ENCODE data around the gene RBL2.

DNA sequence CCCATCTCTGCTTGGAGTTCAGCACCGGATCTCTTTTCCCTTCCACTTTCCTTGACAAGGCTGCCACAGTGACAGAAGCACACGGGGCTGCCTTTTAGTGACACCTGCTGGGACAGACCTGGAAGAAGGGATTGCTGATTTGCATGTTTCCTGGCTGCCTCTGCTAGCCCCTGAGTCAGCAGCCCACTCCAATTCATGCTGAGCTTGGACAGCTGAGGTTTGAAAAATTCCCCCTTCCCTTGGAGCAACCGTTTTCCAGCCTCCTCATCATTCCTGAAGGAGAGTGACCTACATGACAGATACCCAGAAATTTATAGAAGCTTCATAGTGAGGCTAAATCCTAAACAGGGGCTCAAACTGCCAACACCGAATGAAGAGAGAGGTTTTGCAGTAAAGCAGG is 18.8 kb upstream of the RBL2 start:
- TF ChIP-seq, protein P1, sequence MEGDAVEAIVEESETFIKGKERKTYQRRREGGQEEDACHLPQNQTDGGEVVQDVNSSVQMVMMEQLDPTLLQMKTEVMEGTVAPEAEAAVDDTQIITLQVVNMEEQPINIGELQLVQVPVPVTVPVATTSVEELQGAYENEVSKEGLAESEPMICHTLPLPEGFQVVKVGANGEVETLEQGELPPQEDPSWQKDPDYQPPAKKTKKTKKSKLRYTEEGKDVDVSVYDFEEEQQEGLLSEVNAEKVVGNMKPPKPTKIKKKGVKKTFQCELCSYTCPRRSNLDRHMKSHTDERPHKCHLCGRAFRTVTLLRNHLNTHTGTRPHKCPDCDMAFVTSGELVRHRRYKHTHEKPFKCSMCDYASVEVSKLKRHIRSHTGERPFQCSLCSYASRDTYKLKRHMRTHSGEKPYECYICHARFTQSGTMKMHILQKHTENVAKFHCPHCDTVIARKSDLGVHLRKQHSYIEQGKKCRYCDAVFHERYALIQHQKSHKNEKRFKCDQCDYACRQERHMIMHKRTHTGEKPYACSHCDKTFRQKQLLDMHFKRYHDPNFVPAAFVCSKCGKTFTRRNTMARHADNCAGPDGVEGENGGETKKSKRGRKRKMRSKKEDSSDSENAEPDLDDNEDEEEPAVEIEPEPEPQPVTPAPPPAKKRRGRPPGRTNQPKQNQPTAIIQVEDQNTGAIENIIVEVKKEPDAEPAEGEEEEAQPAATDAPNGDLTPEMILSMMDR (IDR thresholded peaks at IDR 0.05), result 0 out of 2 replicates have a peak, but pooled peaks have one; percentile 16
- TF ChIP-seq ZFX (IDR thresholded peaks at IDR 0.05; ENCODE audit: borderline replicate concordance), result no peak
